Epithelial cell of alveolus of lung (primary cell): ENCODE measurements around the gene ADAT1. TPM values are rescaled to one million over a fixed set of nuclear protein-coding genes. Genes with fewer than 3 reads are reported as not detected.

ENCODE experiments used
- total RNA-seq: library from RNA; depleted of rRNA; stranded (reverse); fragments of >200 nt; gene quantifications from 2 replicates; pipeline ENCODE4 v1.2.1, GENCODE V29; 2015

ADAT1 gene, protein sequence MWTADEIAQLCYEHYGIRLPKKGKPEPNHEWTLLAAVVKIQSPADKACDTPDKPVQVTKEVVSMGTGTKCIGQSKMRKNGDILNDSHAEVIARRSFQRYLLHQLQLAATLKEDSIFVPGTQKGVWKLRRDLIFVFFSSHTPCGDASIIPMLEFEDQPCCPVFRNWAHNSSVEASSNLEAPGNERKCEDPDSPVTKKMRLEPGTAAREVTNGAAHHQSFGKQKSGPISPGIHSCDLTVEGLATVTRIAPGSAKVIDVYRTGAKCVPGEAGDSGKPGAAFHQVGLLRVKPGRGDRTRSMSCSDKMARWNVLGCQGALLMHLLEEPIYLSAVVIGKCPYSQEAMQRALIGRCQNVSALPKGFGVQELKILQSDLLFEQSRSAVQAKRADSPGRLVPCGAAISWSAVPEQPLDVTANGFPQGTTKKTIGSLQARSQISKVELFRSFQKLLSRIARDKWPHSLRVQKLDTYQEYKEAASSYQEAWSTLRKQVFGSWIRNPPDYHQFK
- 27.2 and 46.9 TPM in 2 replicates for total RNA-seq

DNA sequence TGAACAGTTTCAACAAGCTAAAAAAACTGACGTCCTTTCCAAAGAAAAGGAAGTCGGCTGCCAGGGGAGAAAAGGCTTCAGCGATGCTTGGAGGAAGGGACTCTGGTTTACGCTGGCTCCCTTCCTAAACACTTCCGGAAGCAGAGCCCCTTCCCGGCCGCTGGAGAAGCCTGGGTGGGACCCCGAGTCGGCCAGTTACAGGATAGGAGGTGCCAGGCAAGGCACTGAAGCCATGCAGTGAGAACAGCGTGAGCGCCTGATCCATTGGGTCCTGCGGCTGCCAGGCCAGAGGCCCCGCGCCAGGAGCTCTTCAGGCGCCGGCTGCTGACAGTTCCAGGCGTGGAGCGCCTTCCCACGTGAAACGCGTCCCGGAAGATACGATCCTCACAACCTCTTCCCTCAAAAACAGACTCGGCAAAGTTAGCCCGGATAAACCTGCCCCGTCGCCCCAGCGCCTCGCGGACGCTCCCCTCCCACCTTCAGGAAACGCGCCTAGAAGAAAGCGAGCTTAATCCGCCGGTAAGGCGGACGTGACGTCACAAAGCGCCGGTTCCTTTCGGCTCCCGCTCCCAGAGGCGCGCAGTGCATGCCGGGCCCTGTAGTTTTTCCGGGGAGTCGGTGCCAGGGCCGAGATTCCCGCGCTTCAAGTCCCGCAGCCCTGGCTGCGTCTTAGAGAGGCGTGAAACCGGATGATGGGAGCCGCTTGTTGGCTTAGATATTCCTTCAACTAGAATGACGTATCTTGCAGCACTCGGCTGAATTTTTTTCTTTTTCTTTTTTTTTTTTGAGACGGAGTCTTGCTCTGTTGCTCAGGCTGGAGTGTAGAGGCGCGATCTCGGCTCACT, at the start of gene ADAT1:
Gene ADAT1, minus strand, starts transcription at position 521 of the 845 bp plus-strand sequence. CDS start 2,482 bp downstream, outside the sequence.

DNA sequence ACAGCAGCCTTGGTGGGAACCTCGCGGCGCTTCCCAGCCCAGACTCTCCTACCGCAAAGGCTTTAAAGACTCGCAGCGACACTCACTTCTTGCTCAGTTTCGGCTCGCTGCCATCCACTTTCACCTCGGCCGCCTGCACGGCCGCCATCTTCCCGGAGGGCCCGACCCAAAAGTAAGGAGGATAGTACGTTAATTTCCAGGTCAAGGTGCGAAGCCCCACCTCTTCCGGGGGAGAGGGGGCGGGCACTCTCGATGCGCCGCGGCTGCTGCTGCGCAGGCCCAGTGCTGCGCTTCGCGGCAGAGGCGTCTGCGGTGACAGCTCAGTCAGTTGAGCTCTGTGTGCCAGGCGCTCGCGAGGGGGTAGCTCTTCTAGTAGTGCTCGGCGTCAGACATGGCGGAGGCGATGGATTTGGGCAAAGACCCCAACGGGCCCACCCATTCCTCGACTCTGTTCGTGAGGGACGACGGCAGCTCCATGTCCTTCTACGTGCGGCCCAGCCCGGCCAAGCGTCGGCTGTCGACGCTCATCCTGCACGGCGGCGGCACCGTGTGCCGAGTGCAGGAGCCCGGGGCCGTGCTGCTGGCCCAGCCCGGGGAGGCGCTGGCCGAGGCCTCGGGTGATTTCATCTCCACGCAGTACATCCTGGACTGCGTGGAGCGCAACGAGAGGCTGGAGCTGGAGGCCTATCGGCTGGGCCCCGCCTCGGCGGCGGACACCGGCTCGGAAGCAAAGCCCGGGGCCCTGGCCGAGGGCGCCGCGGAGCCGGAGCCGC, 24.6 kb upstream of the ADAT1 start, which contains the start of the genes KARS1 and TERF2IP:
Gene KARS1, minus strand, starts transcription at position 174 of the 773 bp plus-strand sequence. Its CDS starts 26 bp downstream, at position 148.
Gene TERF2IP, plus strand, starts transcription at position 282 of the 773 bp plus-strand sequence. Its CDS starts 110 bp downstream, at position 392.

DNA sequence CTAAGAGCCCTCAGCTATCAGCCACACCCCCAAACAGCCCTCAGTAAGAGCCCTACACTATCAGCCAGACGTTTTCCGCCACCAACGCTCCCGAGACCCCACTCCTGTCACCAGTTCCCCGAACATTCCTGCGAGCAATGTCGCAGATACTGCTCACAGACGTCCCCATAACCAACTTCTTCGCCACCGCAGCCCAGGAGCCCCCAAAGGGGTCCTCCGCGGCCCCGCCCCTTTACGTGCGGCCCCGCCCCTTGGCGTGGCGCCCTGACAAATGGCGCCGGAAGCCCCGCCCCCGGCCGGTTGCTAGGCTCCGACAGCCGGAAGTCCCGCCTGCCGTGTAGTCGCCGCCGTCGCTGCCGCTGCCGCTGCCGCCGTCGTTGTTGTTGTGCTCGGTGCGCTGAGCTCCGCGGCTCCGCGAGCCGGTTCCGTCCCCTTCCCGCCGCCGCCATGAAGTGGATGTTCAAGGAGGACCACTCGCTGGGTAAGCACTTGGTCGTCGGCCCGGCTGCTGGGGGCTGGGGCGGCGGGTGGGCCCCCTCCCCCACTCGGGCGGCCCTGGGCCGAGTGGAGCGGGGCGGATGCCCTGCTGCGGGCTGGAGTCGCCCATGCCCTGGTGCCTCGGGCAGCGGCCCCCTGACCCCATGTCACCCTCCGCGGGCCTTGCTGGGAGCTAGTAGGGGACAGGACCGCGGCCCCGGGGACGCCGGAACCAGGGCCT, 56.9 kb downstream of the ADAT1 start, which contains the start of gene GABARAPL2:
Gene GABARAPL2, plus strand, starts transcription at position 340 of the 718 bp plus-strand sequence. Its CDS starts 108 bp downstream, at position 448.

DNA sequence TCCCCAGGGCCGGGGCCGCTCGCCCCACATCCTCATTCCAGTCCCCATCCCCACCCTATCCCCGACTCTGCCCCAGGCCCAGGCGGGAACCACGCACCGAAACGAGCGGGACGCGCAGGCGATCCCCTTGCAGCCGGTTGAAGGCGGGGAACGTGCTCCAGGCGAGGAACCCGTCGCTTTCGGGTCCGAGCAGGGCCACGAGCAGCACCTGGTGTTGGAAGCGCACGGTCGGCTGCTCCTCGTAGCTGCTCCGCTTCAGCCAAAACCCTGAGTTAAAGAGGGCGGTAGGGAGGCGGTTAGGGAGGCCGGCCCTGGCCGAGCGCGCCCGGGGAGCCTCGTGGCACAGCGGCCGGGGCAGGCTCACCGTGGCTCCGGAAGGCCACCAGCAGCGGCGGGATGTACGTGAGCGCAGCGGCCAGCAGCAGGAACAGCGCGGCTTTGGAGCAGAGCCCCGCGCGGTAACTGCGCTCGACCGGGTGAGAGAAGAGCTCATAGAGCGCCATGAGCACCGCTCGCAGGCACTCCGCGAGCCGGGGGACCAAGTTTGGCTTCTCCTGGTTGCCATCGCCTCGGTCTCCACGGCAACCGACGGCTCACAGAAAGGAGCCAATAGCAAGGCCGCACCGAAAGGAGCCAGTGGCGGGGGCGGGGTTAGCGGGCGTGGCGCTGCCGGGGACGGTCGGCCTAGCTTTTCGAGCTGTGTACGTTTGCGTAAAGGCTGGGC, 67.2 kb downstream of the ADAT1 start, which contains the start of gene TMEM231:
Gene TMEM231, minus strand, starts transcription at position 546 of the 724 bp plus-strand sequence. Its CDS starts 43 bp downstream, at position 503.

Other genes starting within 250 kb of the ADAT1 start
- 44.3 and 56.0 TPM in 2 replicates for gene CFDP1, start 189.8 kb downstream of the ADAT1 start, total RNA-seq
- gene TMEM170A, start 158.6 kb downstream of the ADAT1 start, total RNA-seq, result 8.8 and 13.3 TPM in 2 replicates
- gene CHST6, start 127.8 kb downstream of the ADAT1 start, total RNA-seq, result 0.24 and 1.7 TPM in 2 replicates
- not detected in 2 replicates for gene CHST5, start 87.2 kb downstream of the ADAT1 start, total RNA-seq
- 8.1 and 12.3 TPM in 2 replicates for gene TMEM231, start 67.0 kb downstream of the ADAT1 start, total RNA-seq
- 52.0 and 69.9 TPM in 2 replicates for gene GABARAPL2, start 56.9 kb downstream of the ADAT1 start, total RNA-seq
- gene KARS1, start 24.4 kb upstream of the ADAT1 start, total RNA-seq, result 126 and 172 TPM in 2 replicates
- gene TERF2IP, start 24.5 kb upstream of the ADAT1 start, total RNA-seq, result 46.4 and 66.0 TPM in 2 replicates
- gene CPHXL2, start 53.7 kb upstream of the ADAT1 start, total RNA-seq, result not detected in 2 replicates
- gene DUXB, start 78.2 kb upstream of the ADAT1 start, total RNA-seq, result not detected in 2 replicates
- not detected in 2 replicates for gene CPHXL, start 103.2 kb upstream of the ADAT1 start, total RNA-seq